Mammary epithelial cell (primary cell): ENCODE measurements around the gene KTN1.

Experiments
- CTCF ChIP-seq, 2 donors: IDR thresholded peaks in 1 of 2; conservative IDR thresholded peaks in 1 of 2; 2 replicates each; pipeline ENCODE4 v1.5.1; 2011 to 2012; ENCODE audit warnings: inconsistent platforms in 2 of 2, low read length in 2 of 2, mild to moderate bottlenecking in 2 of 2, control low read depth in 1 of 2, low read depth in 1 of 2; ENCODE audit not compliant: insufficient read depth in 1 of 2; ENCODE audit errors: extremely low read depth in 1 of 2
- EZH2 ChIP-seq: IDR thresholded peaks from 2 replicates; pipeline ENCODE4 v1.6.1; 2012; ENCODE audit warnings: low read length, inconsistent platforms, borderline replicate concordance

DNA sequence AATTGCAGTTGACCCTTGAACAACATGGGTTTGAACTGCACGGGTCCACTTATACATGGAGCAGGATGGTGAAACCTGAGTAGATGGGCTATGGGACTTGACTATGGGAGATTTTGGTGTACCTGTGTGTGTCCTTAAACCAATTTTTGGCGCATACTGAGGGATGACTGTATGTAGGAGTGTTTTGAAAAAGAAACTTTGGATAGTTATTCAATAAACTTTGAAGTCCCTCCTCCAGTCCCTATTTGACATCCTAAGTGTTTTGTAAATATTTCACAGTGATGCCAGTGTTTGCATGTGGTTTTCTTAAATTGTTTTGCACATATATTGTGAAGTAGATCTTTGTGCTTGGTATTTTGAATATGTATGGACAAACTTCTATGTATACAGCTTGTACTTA lies 12.4 kb downstream of the KTN1 start:
- TF ChIP-seq CTCF (conservative IDR thresholded peaks at IDR 0.05 in 1 of 2, IDR thresholded peaks at IDR 0.05 in 1 of 2; ENCODE audit: extremely low read depth in 1 of 2, insufficient read depth in 1 of 2, low read depth in 1 of 2, low read length in 2 of 2) (no peak), EZH2 (no peak)
